Measurements from ENCODE around the gene FGF14.

DNA sequence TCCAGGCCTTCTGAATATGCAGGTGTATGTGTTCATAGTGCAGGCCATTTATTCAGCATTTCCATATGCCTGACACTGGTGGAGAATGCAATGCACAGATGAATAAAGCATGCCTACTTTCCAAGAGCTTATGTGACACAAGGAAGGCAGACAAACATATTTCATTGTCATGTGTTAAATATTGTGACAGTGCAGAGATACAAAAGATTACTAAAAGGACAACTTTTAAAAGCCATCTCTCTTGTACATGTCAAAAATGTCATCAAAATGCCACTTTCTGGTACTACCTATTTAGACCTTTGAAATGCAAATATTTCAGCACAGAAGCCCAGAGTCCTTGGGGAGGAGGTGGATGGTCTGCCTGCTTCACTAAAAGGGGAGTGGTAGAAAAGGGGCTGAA, 254.5 kb downstream of the FGF14 start:
- TF ChIP-seq, protein P1, sequence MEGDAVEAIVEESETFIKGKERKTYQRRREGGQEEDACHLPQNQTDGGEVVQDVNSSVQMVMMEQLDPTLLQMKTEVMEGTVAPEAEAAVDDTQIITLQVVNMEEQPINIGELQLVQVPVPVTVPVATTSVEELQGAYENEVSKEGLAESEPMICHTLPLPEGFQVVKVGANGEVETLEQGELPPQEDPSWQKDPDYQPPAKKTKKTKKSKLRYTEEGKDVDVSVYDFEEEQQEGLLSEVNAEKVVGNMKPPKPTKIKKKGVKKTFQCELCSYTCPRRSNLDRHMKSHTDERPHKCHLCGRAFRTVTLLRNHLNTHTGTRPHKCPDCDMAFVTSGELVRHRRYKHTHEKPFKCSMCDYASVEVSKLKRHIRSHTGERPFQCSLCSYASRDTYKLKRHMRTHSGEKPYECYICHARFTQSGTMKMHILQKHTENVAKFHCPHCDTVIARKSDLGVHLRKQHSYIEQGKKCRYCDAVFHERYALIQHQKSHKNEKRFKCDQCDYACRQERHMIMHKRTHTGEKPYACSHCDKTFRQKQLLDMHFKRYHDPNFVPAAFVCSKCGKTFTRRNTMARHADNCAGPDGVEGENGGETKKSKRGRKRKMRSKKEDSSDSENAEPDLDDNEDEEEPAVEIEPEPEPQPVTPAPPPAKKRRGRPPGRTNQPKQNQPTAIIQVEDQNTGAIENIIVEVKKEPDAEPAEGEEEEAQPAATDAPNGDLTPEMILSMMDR (conservative IDR thresholded peaks at IDR 0.05): no peak
- TF ChIP-seq ZFX (IDR thresholded peaks at IDR 0.05): no peak

Data from C4-2B (cell line).